GM08714 (cell line): Measurements from ENCODE around the gene C2orf69.

Experiments used
- H3K4me3 ChIP-seq: fragments of 200-500 bp; sonication (Bioruptor generic); 2 replicates; pipeline ENCODE4 v1.5.1; 2014; ENCODE audit warnings: mild to moderate bottlenecking, low read length, inconsistent platforms
- ZNF274 ChIP-seq: IDR thresholded peaks from 2 replicates; pipeline ENCODE4 v1.6.1; 2012; ENCODE audit warnings: mild to moderate bottlenecking, low read depth, low read length

Gene C2orf69

DNA sequence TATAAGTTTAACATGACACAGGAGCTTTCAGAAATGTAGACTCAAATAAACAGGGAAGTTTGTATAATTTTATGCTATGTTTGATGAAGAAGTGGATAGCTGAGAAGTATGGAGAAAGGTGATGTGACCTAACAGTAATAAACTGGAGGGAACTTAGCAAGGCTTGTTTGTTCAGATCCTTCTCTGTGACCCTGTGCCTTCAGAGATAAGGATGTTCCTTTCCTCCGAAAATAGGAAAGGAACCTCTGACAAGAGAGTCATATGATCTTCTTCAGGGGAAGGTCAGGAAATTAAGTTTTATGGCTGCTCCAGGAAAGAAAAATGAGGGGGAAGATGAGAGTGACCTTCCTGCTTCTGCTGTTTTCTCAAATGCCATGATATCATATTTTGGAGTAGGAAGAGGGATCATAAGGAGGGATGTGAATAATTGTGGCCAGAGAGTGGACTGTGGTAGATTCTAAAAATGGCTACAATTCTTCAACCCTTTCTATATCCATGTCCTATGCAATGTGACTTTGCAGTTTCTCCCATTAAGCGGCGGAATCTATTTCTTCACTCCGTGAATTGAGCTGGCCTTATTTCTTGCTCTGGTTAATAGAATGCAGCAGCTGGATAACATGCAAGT, 8.5 kb upstream of the C2orf69 start:
- no peak overlapping the region for H3K4me3 ChIP-seq
- no peak for TF ChIP-seq ZNF274

DNA sequence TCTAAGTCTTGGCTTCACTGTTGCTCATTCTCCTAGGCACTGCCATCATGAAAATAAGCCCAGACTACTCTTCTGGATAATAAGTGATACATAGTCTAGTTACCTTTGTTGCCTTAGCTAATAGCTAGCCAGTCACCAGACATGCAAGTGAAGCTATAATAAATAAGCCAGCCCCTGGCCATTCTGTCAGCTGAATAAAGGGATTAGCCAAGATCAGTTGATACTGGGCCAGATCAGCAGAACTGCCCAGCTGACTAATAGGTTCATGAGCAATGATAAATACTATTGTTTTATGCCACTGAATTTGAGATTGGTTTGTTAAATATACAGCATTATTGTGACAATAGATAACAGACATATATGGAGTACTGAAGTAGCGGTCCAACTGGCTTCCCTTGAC, 8.0 kb upstream of the C2orf69 start:
- no peak for TF ChIP-seq ZNF274
- no peak overlapping the region for H3K4me3 ChIP-seq

DNA sequence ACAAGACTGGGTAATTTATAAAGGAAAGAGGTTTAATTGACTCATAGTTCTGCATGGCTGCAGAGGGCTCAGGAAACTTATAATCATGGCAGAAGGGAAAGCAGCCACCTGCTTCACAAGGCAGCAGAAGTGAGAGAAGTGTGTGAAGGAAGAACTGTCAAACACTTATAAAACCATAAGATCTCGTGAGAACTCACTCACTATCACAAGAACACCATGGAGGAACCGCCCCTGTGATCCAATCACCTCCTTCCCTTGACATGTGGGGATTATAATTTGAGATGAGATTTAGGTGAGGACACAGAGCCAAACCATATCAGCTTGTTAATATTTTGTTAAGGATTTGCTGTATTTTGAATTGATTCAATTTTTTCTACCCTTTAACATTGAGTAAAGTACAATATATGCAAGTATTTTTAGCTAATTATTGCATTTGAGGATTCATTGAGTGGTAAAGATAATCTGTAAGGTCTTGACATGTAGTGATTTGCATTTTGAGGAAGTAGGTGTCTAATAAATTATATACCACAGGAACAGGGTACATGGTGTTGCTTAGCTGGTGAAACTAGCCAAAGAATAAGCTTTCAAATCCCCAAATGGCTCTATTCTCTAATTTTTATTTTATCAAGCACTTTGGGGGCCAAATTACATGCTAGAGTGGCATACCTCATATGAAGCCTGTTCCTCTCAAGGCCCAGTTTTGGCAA, 3.9 kb upstream of the C2orf69 start:
- TF ChIP-seq ZNF274 = no peak
- no peak overlapping the region for H3K4me3 ChIP-seq

DNA sequence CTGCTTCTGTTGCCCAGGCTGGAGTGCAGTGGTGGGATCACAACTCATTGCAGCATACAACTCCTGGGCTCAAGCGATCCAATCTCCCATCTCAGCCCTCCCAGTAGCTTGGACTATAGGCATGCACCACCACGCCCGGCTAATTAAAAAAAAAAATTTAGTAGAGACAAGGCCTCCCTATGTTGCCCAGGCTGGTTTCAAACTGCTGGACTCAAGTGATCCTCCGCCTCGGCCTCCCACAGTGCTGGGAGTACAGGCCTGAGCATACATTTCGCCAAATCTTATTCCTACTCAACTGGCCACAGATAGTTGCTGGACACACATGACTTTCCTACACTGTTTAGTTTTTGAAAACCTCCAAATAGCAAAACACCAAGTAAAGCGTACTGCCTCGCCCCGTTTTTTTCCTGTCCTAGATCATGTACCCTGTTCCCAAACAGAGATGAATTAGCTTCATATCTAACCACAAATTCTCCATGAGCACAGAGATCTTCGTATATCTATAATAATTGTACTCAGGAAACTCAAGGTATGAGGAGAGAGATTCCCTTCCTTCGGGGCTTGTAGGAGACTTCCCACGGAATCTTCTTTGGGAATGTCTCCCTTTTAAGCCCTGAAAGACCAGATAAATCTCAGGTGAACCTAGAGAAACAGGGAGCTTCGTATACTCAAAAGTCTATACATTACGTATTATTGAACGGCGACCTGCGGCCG, 598 bp upstream of the C2orf69 start:
- H3K4me3 ChIP-seq = peak overlapping the region; percentile 68
- no peak for TF ChIP-seq ZNF274

DNA sequence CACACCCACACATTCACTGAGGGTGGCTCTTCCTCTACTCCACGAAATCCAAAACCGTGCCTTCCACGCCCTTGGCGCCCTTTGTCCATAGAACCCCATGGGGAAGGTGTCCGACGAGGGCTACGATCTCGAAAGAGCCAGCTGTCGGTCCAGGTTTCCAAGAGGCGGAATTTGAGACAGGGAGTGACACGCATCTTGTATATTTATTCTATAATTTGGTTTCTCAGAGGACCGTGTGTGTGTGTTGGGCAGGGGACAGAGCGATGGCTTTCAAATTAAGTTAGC, 726 bp downstream of the C2orf69 start:
- H3K4me3 ChIP-seq = peak overlapping the region; percentile 88
- no peak for TF ChIP-seq ZNF274

DNA sequence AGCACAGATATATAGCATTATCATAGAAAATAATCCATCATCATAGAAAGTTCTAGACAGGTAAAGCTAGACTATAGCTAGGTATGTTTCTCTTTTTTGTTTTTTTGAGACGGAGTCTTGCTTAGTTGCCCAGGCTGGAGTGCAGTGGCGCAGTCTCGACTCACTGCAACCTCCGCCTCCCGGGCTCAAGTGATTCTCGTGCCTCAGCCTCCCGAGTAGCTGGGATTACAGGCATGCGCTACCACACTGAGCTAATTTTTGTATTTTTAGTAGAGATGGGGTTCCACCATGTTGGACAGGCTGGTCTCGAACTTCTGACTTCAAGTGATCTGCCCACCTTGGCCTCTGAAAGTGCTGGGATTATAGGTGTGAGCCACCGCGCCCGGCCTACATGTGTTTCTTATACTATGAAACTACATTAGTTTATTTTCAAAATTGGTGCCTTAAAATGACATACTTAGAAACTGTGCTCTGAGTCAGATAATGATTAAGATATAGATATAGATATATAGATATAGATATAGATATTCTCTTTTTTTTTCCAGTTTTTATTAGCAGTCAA, 1.5 kb downstream of the C2orf69 start:
- peak overlapping the region; percentile 88 for H3K4me3 ChIP-seq

DNA sequence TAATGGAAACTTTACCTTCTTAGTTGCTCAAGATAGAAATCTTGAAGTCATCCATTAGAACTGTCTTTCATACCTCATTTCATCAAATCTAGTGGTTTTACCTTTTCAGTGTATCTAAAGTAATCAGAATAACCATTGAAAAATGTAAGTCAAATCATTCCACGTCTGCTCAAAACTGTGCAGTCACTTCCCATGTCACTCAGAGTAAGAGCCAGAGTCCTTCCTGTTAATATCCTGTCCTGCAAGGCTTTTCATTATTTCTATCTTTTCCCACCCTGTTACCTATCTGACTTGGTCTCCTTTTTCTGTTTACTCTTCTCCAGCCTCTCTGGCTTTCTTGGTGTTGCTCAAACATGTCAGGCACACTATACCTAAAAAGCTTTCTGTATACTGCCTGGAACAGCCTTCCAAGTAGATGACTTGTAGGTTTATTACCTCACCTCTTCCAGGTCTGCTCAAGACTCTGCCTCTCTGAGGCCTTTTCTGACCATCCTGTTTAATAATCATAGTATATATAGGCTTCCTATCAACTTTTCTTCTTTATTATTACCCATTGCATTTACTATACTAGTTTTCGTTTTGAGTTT, 3.4 kb downstream of the C2orf69 start:
- TF ChIP-seq ZNF274 = no peak
- H3K4me3 ChIP-seq = no peak overlapping the region

DNA sequence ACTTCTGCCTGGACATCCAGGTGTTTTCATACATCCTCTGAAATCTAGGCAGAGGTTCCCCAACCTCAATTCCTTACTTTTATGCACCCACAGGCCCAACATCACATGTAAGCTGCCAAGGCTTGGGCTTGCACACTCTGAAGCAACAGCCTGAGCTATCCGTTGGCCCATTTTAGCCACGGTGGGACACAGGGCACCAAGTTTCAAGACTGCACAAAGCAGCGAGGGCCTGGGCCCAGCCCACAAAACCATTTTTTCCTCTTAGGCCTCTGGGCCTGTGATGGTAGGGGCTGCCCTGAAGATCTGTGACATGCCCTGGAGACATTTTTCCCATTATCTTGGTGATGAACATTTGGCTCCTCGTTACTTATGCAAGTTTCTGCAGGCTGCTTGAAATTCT, 5.9 kb downstream of the C2orf69 start:
- no peak for TF ChIP-seq ZNF274
- H3K4me3 ChIP-seq = no peak overlapping the region

DNA sequence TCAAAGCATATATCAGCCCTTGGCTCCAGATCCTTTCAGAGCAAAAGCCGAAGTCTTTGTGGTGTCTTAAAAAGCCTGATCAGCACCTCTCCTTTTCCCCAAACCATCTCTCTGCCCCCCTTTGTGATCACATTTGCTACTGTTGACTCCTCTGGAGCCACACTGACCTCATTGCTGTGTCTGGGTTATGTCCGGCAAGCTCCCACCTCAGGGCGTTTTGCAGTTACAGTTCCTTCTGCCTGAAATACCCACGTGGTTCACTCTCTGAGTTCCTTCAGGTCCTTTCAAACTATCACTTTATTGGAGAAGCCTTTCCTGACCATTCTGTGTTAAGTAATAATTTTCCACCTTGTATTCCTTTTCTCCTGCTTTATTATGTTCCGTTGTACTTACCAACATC, 11.8 kb downstream of the C2orf69 start:
- TF ChIP-seq ZNF274 = no peak
- H3K4me3 ChIP-seq = no peak overlapping the region

DNA sequence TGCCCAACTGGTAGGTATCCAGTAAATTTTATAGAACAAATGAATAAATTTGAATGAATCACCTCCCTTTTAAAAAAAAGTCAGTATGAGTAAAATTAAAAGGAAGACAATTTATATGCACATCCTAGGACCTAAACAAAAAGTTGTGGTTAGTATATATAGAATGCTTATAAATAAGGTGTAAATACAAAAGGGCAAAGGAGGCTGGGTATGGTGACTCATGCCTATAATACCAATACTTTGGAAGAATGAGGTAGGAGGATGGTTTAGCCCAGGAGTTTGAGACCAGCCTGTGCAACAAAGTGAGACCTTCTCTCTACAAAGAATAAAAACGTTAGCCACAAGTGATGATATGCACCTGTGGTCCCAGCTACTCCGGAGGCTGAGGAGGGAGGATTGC, 12.8 kb downstream of the C2orf69 start:
- no peak overlapping the region for H3K4me3 ChIP-seq
- TF ChIP-seq ZNF274 = no peak

DNA sequence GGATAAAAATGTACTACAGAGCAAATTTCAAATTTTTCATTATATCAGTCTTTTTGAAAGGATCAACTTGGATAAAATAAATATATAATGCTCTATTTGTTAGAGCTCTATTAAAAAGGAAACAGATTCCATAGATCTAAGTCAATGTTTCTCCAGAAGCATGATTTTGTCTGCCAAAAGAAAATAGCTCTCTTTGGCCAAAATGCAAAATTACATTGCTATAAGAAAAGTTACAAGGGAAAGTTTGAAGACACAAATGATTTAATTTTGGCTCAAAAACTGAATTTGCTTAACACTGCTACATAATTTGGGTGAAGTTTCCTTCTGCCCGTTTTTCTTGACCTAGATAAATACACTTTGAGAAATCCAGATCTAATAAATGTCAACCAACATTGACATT, 15.7 kb downstream of the C2orf69 start:
- TF ChIP-seq ZNF274 = no peak
- H3K4me3 ChIP-seq = no peak overlapping the region

DNA sequence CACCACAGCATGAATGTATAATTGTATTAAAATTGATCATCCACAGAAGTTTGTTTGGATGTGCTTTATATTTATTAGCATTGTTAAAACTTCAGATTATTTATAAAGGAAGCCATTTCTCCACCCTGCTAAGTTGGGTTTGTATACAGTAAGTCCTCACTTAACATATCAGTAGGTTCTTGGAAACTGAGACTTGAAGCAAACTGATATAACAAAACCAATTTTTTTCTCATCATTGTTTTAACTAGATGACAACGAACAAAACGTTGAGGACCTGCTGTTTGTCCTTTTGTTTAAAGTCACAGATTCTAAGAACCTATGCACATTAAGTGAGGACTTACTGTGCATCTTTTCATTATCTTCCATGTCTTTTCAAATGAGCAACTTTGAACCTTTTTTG, 17.1 kb downstream of the C2orf69 start:
- TF ChIP-seq ZNF274 = no peak
- no peak overlapping the region for H3K4me3 ChIP-seq

DNA sequence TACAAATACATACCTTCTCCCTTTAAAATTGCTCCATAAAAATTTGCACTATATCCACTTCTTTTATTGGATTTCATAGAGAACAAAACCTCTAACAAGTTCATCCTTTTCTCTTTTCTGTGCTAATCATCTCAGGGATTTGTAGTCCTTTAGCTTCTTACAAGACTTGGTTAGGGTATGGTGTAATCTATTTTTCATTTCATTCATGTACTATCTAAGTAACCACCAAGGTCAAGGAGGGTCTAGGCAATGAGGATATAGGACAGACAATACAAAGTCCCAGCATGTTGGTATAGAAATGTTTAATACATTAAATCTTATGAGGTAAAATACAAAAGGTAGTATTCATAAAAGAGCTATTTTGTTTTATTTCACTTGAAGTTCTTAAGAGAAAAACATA, 17.5 kb downstream of the C2orf69 start:
- TF ChIP-seq ZNF274 = no peak
- H3K4me3 ChIP-seq = no peak overlapping the region

DNA sequence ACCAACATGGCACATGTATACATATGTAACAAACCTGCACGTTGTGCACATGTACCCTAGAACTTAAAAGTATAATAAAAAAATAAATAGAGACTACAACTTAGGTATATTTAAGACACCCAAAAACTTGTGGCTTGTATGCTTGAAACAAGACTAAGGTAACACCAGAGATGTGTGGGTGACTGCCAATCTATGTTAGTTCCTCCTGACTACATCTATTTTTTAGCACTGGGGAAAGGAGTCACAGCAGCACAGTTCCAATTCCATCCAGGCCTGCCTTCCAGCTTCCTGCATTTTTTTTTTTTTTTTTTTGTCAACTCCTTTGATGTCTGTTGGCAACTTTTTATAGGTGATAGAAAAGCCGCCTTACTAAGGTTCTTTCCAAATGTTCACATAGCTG, 18.2 kb downstream of the C2orf69 start:
- TF ChIP-seq ZNF274 = no peak
- H3K4me3 ChIP-seq = no peak overlapping the region
